GM13976 (cell line): Measurements from ENCODE around the gene GPR161.
"Not testable (repeated sequence)": the region's sequence is repeated elsewhere in the genome, so short reads cannot be mapped to it uniquely, and the experiment has no call there.

Source experiments
- DNase-seq: peaks from one replicate; pipeline ENCODE4 v3.0.0; 2012; ENCODE audit warnings: low spot score
- CTCF ChIP-seq: IDR thresholded peaks from 2 replicates; pipeline ENCODE4 v1.5.1; 2012; ENCODE audit warnings: borderline replicate concordance, mild to moderate bottlenecking; ENCODE audit not compliant: insufficient read depth; ENCODE audit errors: extremely low read depth, missing control alignments, control extremely low read depth
- in situ Hi-C: fragments of 300-500 bp; cut with MboI; formaldehyde crosslinking; loops from one replicate; pipeline ENCODE4 v1.12.0; 2022; ENCODE audit warnings: low sequenced_read_pairs, mixed read lengths, inconsistent platforms; ENCODE audit not compliant: unreplicated experiment

Gene GPR161

GRCh38 chr1:168065506-168065905 is 71.2 kb downstream of the GPR161 start:
- in situ Hi-C loops = no loop called here

DNA sequence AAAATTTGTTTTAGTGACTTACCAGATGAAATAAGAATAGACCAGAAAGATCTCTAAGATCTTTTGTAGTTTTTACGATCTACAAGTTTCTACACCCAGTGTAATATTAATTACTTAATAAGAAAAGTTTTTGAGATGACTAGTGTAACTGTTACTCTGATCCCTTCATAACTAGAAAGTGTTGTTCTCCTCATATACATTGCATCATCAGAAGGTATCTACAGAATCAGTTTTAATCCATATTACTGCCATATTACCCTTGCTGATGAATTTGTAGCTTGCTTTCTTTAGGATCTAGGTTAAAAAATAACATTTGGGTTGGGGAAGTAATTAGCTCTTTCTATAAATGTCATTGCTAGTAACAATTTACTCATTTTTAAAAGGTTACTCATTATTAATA is 72.5 kb downstream of the GPR161 start:
- in situ Hi-C loops = no loop called here
- TF ChIP-seq CTCF = no peak
- DNase-seq = no peak

More at GRCh38 chr1:168065506-168065905, 71.2 kb downstream of the GPR161 start:
- no peak for TF ChIP-seq CTCF
- no peak for DNase-seq

DNA sequence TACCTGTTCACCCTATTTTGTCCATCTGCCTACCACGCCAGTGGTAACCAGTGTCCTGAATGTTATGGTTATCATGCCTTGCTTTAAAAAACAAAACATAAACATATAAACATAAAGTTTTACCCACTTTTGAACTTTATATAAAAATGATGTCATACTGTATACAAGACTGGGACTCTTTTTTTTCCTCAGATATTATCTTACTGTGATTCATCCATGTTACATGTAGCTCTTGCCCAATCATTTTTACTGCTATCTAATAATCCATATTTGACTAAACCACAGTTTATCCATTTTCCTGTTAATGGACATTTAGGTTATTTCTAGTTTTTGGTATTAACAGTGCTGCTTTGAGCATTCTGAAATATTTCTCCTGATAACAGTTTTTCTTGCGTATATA is 78.8 kb downstream of the GPR161 start:
- in situ Hi-C loops = no loop called here
- TF ChIP-seq CTCF = no peak
- DNase-seq = no peak

DNA sequence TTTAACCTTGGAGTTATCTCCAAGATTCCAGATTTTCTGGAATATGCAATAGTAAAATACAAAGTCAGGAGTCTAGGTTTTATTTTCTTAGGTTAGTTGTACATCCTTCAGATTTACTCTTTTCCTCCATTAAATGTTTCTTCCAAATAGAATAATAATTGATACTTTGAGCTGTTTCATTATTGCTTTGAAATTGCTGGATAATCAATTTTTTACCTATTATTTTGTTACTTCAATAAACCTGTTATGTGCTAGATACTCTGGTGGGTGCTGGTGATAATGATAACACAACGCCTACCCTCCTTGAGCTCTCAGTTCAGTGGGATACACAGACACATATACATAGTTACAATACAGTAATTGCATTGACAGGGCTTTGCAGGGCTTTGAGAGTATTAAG is 79.4 kb downstream of the GPR161 start:
- in situ Hi-C loops = no loop called here
- DNase-seq = no peak
- no peak for TF ChIP-seq CTCF

DNA sequence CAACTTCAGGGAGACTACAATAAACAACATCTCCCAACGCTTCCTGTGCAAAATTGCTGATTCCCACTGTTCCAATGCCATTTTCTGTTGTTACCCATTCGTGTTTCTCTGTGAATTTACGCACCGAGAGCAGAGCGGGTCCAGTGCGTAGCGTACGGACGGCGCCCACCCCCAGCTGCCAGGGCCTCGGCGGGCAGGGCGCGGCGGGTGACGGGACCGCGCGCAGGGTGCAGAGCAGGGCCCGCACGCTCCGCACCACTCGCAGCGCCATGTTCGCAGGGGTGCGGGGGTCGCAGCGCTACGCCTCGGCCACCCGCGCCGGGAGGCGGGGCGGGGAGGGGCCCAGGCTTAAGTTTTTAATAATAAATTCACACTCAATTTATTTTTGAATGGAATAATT is 80.6 kb downstream of the GPR161 start:
- in situ Hi-C loops, DNase-seq: not testable (repeated sequence)

- in situ Hi-C loops = no loop called here
- no peak for DNase-seq
Measured at GRCh38 chr1:168054117-168054516, 82.6 kb downstream of the GPR161 start.

DNA sequence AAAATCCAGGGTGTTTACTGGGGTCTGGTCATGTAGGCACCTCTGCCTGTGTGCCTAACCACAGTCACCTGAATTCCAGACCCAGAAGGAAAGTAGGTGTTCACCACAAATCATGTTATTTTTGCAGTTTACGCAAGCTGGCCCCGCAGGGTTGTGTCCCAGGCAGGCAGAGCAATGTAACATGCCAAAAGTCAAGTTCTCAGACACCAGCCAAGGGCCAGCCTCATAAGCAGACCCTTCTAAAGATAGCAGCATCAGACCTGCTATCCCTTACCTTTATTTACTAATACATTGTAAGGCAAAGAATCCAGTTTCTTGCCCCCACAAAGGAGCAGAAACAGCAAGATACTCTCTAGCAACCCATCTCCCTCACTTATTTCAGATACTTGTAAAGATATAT is 83.0 kb downstream of the GPR161 start:
- in situ Hi-C loops = no loop called here
- no peak for DNase-seq
- TF ChIP-seq CTCF = no peak

More at GRCh38 chr1:168054117-168054516, 82.6 kb downstream of the GPR161 start:
- TF ChIP-seq CTCF = no peak
